ENCODE measurements around the gene ADCY5.
A peak's percentile ranks its signal among the peaks of the same experiment; 100 is the strongest.

The ADCY5 gene

GRCh38 chr3:123287051-123287961 lies 161.6 kb downstream of the ADCY5 start:
- in situ Hi-C loops (cut with HindIII; ENCODE audit: low sequenced_read_pairs), result no loop called here
- TF ChIP-seq, protein P1, sequence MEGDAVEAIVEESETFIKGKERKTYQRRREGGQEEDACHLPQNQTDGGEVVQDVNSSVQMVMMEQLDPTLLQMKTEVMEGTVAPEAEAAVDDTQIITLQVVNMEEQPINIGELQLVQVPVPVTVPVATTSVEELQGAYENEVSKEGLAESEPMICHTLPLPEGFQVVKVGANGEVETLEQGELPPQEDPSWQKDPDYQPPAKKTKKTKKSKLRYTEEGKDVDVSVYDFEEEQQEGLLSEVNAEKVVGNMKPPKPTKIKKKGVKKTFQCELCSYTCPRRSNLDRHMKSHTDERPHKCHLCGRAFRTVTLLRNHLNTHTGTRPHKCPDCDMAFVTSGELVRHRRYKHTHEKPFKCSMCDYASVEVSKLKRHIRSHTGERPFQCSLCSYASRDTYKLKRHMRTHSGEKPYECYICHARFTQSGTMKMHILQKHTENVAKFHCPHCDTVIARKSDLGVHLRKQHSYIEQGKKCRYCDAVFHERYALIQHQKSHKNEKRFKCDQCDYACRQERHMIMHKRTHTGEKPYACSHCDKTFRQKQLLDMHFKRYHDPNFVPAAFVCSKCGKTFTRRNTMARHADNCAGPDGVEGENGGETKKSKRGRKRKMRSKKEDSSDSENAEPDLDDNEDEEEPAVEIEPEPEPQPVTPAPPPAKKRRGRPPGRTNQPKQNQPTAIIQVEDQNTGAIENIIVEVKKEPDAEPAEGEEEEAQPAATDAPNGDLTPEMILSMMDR (IDR thresholded peaks at IDR 0.05; ENCODE audit: low read depth, low read length, missing control alignments), result no peak
- H3K4me3 ChIP-seq (ENCODE audit: low read depth, low read length), result no peak overlapping the region
- no peak for DNase-seq (ENCODE audit: low read depth)

GRCh38 chr3:123286308-123287023 lies 162.4 kb downstream of the ADCY5 start:
- TF ChIP-seq, protein P1 (IDR thresholded peaks at IDR 0.05; ENCODE audit: low read depth, low read length, missing control alignments), result peak; percentile 99
- no peak overlapping the region for H3K4me3 ChIP-seq (ENCODE audit: low read depth, low read length)
- DNase-seq (ENCODE audit: low read depth), result peak; percentile 41
- in situ Hi-C loops (cut with HindIII; ENCODE audit: low sequenced_read_pairs), result no loop called here

DNA sequence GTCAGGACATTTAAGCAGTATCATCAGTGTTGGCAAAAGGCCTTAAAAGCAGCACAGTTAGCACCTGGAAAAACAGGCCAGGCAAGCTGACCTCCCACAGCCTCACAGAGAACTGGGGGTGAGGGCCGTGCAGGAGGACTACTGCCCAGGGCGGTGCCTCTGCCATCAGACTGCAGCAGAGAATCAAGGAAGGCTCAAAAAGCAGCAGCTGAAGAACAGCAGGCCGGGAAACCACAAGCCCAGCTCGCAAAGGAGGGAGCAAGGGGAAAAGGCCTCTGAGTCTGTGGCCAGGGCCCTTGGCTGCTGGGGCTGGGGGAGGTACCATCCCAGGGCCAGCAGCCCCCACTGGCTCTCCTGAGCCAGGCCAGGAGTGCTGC lies 163.0 kb downstream of the ADCY5 start:
- in situ Hi-C loops (cut with HindIII; ENCODE audit: low sequenced_read_pairs), result no loop called here
- DNase-seq (ENCODE audit: low read depth), result no peak
- H3K4me3 ChIP-seq (ENCODE audit: low read depth, low read length), result no peak overlapping the region
- TF ChIP-seq, protein P1 (IDR thresholded peaks at IDR 0.05; ENCODE audit: low read depth, low read length, missing control alignments), result no peak

DNA sequence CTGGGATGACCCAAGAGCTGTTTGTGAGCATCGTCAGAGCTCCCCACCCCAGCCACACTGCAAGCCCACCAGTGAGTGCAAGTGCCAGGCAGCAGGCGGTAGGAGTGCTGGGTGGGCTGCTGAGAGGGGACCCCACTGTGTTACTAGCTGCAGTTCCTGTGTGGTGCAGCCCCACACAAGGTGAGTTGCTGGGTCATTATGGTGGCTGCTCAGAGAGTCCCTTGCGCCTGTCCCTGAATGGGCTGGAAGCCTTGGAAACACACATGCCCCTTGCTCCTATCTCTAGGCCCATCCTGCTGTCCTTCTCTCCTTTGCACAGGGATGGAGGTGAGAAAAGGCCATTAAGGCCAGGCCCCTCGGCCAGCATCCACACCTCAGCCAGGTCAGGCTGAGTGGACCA lies 163.4 kb downstream of the ADCY5 start:
- no peak overlapping the region for H3K4me3 ChIP-seq (ENCODE audit: low read depth, low read length)
- no peak for DNase-seq (ENCODE audit: low read depth)
- TF ChIP-seq, protein P1 (IDR thresholded peaks at IDR 0.05; ENCODE audit: low read depth, low read length, missing control alignments), result no peak
- in situ Hi-C loops (cut with HindIII; ENCODE audit: low sequenced_read_pairs), result no loop called here

DNA sequence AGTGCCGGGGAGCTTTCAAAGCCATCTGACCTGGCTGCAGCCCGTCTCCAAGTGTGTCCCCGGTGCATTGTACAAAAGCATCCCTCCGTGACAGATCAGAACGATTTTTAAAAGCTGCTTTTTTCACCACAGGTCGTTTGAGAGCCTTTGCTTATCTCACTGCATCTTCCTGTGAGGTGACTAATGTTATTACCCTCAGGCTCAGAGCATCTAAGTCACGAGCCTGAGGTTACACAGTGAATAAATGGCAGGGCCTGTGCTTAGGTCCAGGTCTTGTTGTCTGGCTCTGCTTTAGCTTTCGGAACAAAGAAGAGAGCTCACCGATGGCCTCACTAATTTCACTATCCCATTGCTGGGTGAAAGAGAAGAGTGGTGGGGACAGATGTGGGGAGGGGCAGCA lies 163.8 kb downstream of the ADCY5 start:
- DNase-seq (ENCODE audit: low read depth), result no peak
- in situ Hi-C loops (cut with HindIII; ENCODE audit: low sequenced_read_pairs), result no loop called here
- H3K4me3 ChIP-seq (ENCODE audit: low read depth, low read length), result no peak overlapping the region
- TF ChIP-seq, protein P1 (IDR thresholded peaks at IDR 0.05; ENCODE audit: low read depth, low read length, missing control alignments), result no peak

DNA sequence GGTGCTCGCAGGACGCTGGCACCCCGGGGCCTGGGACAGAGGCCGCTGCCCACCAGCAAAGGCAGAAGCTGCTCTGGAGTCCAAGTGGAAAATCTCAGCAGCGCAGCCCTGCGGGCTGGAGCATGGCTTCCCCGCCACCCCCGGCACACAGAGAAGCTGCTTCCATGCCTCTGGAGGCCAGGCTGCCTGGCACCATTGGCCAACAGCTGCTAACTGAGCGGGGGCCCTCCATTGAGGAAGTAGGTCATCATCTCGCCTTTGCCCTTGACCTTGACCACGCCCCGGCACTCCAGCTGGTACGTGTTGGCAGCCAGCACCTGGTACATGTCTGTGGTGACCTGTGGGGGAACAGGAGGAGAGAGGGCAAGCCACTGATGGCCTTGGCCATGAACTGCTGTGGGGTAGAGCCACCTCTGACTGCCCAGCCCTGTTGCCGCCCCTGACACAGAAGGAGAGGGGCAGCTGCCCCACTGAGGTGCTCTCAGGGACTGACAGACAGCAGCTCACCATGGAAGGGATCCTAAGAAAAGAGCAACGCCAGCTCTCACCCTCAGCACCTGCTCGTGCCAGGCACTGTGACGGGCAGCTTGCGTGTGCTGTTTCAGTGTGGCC lies 164.4 kb downstream of the ADCY5 start:
- in situ Hi-C loops (cut with HindIII; ENCODE audit: low sequenced_read_pairs), result no loop called here
- TF ChIP-seq, protein P1 (IDR thresholded peaks at IDR 0.05; ENCODE audit: low read depth, low read length, missing control alignments), result no peak

More for the DNA sequence above, 164.4 kb downstream of the ADCY5 start:
- no peak overlapping the region for H3K4me3 ChIP-seq (ENCODE audit: low read depth, low read length)
- DNase-seq (ENCODE audit: low read depth), result no peak
